Epithelial cell of proximal tubule (primary cell): Measurements from ENCODE around the gene TLE3. TPM values are rescaled to one million over a fixed set of nuclear protein-coding genes. Genes with fewer than 3 reads are reported as not detected.

ENCODE experiments used
- DNase-seq: peaks from one replicate; pipeline ENCODE4 v3.0.0-alpha.2; 2011; ENCODE audit warnings: low read depth
- H3K4me3 ChIP-seq: 2 replicates; pipeline ENCODE4 v1.5.1; 2011; ENCODE audit warnings: low read depth, mild to moderate bottlenecking, low read length
- CTCF ChIP-seq: conservative IDR thresholded peaks from 2 replicates; pipeline ENCODE4 v1.5.1; 2012; ENCODE audit warnings: low read depth, mild to moderate bottlenecking, low read length
- total RNA-seq: library from RNA; depleted of rRNA; stranded (reverse); fragments of >200 nt; gene quantifications from 2 replicates; pipeline ENCODE4 v1.2.3, GENCODE V29; 2015

Gene TLE3
- total RNA-seq, 1 donor from 2014 or later, result 34.8 TPM

DNA sequence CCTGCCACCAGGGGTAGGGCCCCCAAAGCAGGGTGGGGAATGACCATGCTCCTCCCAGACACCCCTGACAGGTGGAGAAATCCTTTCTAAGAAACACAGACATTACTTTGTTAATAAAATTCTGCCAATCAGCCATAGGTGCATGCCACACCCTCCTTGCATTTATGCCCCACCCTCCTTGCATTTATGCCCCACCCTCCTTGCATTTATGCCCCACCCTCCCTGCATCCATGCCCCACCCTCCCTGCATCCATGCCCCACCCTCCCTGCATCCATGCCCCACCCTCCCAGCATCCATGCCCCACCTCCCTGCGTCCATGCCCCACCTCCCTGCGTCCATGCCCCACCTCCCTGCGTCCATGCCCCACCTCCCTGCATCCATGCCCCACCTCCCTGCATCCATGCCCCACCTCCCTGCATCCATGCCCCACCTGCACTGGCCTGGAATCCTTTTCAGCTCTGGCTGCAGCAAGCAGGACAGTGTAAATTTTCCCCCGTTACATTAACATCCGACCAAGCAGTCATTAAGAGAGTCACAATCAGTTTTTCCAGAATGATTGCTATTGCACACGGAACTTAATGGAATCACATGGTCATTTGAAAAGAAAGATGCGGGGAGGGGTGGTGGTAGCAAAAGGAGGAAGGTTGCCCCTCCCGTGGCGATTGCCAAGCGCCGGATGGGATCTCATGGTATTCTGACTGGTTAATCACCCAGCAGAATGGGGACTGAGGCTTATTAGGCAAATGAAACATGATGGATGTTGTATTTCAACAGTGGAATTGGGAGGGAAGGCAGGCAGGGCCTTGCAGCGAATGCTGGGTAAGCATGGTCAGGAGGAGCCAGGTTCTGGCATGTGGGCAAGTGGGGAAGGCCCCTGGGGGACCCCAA is 91.2 kb downstream of the TLE3 start:
- no peak overlapping the region for H3K4me3 ChIP-seq

GRCh38 chr15:70004826-70005225 is 92.9 kb downstream of the TLE3 start:
- no peak for DNase-seq
- TF ChIP-seq CTCF, result no peak
- no peak overlapping the region for H3K4me3 ChIP-seq

More for the DNA sequence above, 91.2 kb downstream of the TLE3 start:
- TF ChIP-seq CTCF, result no peak
- no peak for DNase-seq

DNA sequence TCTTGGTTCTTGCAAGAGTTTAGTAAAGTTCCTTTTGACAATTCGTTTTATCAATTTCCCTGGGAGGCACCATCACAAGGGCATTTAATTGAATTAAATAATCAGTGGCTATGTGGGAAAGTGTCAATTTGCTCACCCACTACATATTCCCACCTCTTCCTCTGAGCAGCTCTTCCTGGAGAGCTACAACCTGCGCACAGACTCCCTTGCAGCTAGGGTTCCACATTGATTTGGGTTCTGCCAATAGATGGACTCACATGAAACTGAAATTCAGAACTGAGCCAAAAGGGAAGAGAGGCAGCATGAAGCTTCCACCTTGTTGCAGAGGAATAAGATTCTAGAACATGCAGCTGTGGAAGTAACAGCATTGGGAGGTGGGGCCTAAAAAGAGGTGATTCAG is 94.8 kb downstream of the TLE3 start:
- no peak for TF ChIP-seq CTCF
- DNase-seq, result no peak
- no peak overlapping the region for H3K4me3 ChIP-seq

- H3K4me3 ChIP-seq, result no peak overlapping the region
- no peak for TF ChIP-seq CTCF
- DNase-seq, result no peak
Observed at GRCh38 chr15:70001859-70002258, 95.9 kb downstream of the TLE3 start.

- no peak for DNase-seq
- TF ChIP-seq CTCF, result no peak
- no peak overlapping the region for H3K4me3 ChIP-seq
Observed at GRCh38 chr15:69999392-70000085, 98.2 kb downstream of the TLE3 start.

GRCh38 chr15:69998541-69999391 is 99.0 kb downstream of the TLE3 start:
- no peak overlapping the region for H3K4me3 ChIP-seq
- no peak for TF ChIP-seq CTCF
- DNase-seq, result no peak
